ENCODE measurements around the gene LYPD6B. TPM values are rescaled to one million over a fixed set of nuclear protein-coding genes. Genes with fewer than 3 reads are reported as not detected.

The LYPD6B gene
- 17.0 and 18.2 TPM in 2 replicates for polyA plus RNA-seq (2012; rRNA removed)
- 19.1 and 19.6 TPM in 2 replicates for polyA plus RNA-seq (2012; cell fraction: cytosol; rRNA removed)
- 27.3 and 29.3 TPM in 2 replicates for polyA plus RNA-seq (2012; cell fraction: nucleus; rRNA removed)

- no peaks in the 10 kb centered on the region for H3K27me3 ChIP-seq (ENCODE audit: insufficient read depth)
- POLR2A ChIA-PET = no interaction called here
- H3K79me2 ChIP-seq (ENCODE audit: insufficient read depth) = no peaks in the 10 kb centered on the region; the same call in 1 of the 2 replicates
- peak within 1 kb of the TSS; percentile 58 to 63 for H3K4me3 ChIP-seq (ENCODE audit: low read depth in 2 of 2, low read length in 1 of 2)
- WGBS (ENCODE audit: low lambda C conversion rate) = 10% methylated on average over 12 of the region's 85 CpGs
- H3F3A ChIP-seq (replicated peaks; ENCODE audit: insufficient read depth) = no peaks in the 10 kb centered on the region
- CTCF ChIA-PET = interaction anchor here (0.7 to 3.9 kb wide), 20 partner anchors 9 to 547 kb away, joined by 3 to 29 read pairs (median 4); partner anchors contain the start of gene LYPD6
- no peak within 1 kb of the TSS for H3K27ac ChIP-seq (ENCODE audit: low read depth in 2 of 2, low read length in 1 of 2)
- TF ChIP-seq FOXJ3 (CRISPR knock-in tag; IDR thresholded peaks at IDR 0.05) (no peak), ZBTB33 (IDR thresholded peaks at IDR 0.05; ENCODE audit: borderline replicate concordance, low read depth) (no peak), RAD21 (IDR thresholded peaks at IDR 0.05; ENCODE audit: low read length) (peak; percentile 16), CTCF (IDR thresholded peaks at IDR 0.05) (peak; percentile 13; the same call in 1 of the 2 replicates), NRF1 (IDR thresholded peaks at IDR 0.05; ENCODE audit: low read depth, low read length) (no peak)
- H3K9me2 ChIP-seq = no peaks in the 10 kb centered on the region
- no peaks in the 10 kb centered on the region for H3K9me3 ChIP-seq
- H3K9ac ChIP-seq = no peak within 1 kb of the TSS; the same call in 1 of the 2 replicates
- peaks cover 0 to 7% of the 10 kb centered on the region in 2 experiments; a peak in 1 of 4 replicates for H3K4me1 ChIP-seq (ENCODE audit: control insufficient read depth in 1 of 2, insufficient read depth in 2 of 2, low read depth in 1 of 2, low read length in 1 of 2)
- peak; percentile 87 for DNase-seq
- no peaks in the 10 kb centered on the region for H3K36me3 ChIP-seq (replicated peaks in 1 of 2; ENCODE audit: control insufficient read depth in 1 of 2, insufficient read depth in 2 of 2, low read length in 1 of 2)
- H2AFZ ChIP-seq (ENCODE audit: low read depth) = peak within 1 kb of the TSS; percentile 90
- H4K20me1 ChIP-seq (ENCODE audit: insufficient read depth) = no peaks in the 10 kb centered on the region
- H3K4me2 ChIP-seq = peak within 1 kb of the TSS; percentile 80
Measured at GRCh38 chr2:149038442-149039212, at the start of gene LYPD6B. Gene LYPD6B, plus strand, starts transcription at chr2:149038699. Its CDS starts 92,250 bp downstream, at chr2:149130949.

GRCh38 chr2:148989882-148990493 lies 48.5 kb upstream of the LYPD6B start:
- POLR2A ChIA-PET = no interaction called here
- CTCF ChIA-PET = interaction anchor here (0.6 to 1.3 kb wide), 26 partner anchors 8 to 1054 kb away, joined by 3 to 9 read pairs (median 3); partner anchors contain the start of gene EPC2
- TF ChIP-seq GATA2 (CRISPR knock-in tag; IDR thresholded peaks at IDR 0.05) = no peak
- TF ChIP-seq NRF1 (IDR thresholded peaks at IDR 0.05; ENCODE audit: low read depth, low read length) = no peak
- TF ChIP-seq TEAD4 (IDR thresholded peaks at IDR 0.05; ENCODE audit: borderline replicate concordance, insufficient read depth) = no peak
- TF ChIP-seq MEF2A (IDR thresholded peaks at IDR 0.05; ENCODE audit: borderline replicate concordance, low read depth) = no peak
- no peak for TF ChIP-seq NFIC (IDR thresholded peaks at IDR 0.05; ENCODE audit: borderline replicate concordance)
- TF ChIP-seq ZBTB33 (IDR thresholded peaks at IDR 0.05; ENCODE audit: borderline replicate concordance, low read depth) = no peak
- peak; percentile 91 for TF ChIP-seq RAD21 (IDR thresholded peaks at IDR 0.05; ENCODE audit: low read length)
- no peak for TF ChIP-seq YY1 (IDR thresholded peaks at IDR 0.05; ENCODE audit: low read depth)
- TF ChIP-seq USF1 (IDR thresholded peaks at IDR 0.05; ENCODE audit: borderline replicate concordance, low read depth) = no peak
- no peak for TF ChIP-seq ELF1 (IDR thresholded peaks at IDR 0.05)
- TF ChIP-seq POLR2AphosphoS5 (IDR thresholded peaks at IDR 0.05; ENCODE audit: low read depth, low read length) = no peak
- peak; percentile 77 for TF ChIP-seq CTCF (IDR thresholded peaks at IDR 0.05)

More at GRCh38 chr2:148989882-148990493, 48.5 kb upstream of the LYPD6B start:
- Histone ChIP-seq H3K27me3 (ENCODE audit: insufficient read depth) (no peaks in the 10 kb centered on the region), H3K36me3 (replicated peaks in 1 of 2; ENCODE audit: control insufficient read depth in 1 of 2, insufficient read depth in 2 of 2, low read length in 1 of 2) (peaks cover 0 to 2% of the 10 kb centered on the region in 2 experiments), H3K4me2 (no peak overlapping the region), H4K20me1 (ENCODE audit: insufficient read depth) (no peaks in the 10 kb centered on the region), H3K4me1 (ENCODE audit: control insufficient read depth in 1 of 2, insufficient read depth in 2 of 2, low read depth in 1 of 2, low read length in 1 of 2) (no peaks in the 10 kb centered on the region), H3K9me2 (no peaks in the 10 kb centered on the region), H3K9me3 (no peaks in the 10 kb centered on the region), H3K4me3 (ENCODE audit: low read depth in 2 of 2, low read length in 1 of 2) (no peak overlapping the region), H2AFZ (ENCODE audit: low read depth) (no peak overlapping the region), H3K9ac (no peak overlapping the region), H3F3A (replicated peaks; ENCODE audit: insufficient read depth) (no peaks in the 10 kb centered on the region), H3K79me2 (ENCODE audit: insufficient read depth) (no peaks in the 10 kb centered on the region), H3K27ac (ENCODE audit: low read depth in 2 of 2, low read length in 1 of 2) (no peak overlapping the region)
- 49% methylated on average over 6 of the region's 6 CpGs for WGBS (ENCODE audit: low lambda C conversion rate)
- DNase-seq = peak; percentile 64

All from SK-N-SH (cell line).